GM19328 (cell line): ENCODE results near the gene MAX.

Experiments used
- ATAC-seq: cut with Tn5 transposase; IDR thresholded peaks from one replicate; pipeline ENCODE4 v1.9.1; 2021; ENCODE audit warnings: mild to moderate bottlenecking, moderate library complexity; ENCODE audit not compliant: unreplicated experiment

MAX gene

DNA sequence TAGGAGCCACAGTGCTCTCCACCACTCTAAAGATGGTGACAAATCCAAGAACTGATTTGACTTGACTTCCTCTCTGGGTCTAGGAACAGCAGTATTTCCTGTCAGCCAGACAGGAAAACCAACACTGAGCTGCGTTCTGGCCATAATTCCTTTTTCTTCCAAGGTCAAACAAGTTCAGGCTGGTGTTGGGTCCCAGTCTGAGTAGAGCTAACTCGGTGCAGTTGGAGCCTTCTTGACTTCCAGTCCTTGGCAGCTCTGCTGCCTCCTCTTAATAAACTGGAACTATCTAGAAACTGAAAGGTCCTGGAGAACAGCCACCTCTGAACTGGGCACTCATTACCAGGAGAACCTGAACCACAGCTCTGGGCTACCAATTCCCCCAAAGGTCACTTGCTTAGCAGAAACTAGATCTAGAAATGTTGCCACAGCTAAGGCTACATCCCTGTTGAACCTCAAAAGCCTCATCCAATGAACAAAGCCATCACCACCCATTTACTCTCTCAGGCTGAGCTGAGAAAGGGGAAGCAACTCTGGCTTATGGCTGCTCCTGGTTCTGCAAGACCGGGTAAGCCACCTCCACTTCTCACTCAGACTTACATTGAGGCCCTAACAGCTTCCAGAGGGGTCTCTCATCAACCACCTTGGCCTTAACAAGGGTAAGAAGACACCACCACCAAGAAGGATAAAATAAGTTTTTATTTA is 27.7 kb downstream of the MAX start:
- no peak for ATAC-seq

DNA sequence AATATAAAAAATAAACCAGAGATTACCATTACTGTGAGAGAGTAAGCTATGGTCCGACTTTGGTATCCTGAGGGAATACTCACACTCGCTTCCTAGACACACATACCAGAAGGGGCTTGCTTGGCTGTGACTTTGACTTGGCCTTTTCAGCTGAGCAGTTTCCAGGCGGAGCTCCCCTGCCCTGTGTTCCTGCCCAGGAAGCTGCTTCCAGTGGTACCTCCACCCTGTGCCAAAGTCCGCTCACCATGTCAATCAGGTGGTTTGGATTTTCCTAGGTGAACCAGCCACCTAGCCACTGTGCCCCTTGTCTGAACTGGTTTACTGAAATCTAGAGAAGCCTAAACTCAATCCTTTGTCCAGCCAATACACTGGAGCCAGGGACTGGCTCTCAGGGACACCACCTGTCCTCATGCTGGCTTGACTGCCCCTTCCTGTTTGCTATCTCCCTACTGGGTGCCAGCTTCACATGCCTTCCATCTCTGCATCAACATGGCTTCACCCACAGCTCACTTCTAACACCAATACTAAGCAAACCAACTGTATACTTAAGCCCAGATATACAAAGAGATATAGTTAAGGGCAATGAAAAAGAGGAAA is 28.6 kb downstream of the MAX start:
- ATAC-seq: no peak

DNA sequence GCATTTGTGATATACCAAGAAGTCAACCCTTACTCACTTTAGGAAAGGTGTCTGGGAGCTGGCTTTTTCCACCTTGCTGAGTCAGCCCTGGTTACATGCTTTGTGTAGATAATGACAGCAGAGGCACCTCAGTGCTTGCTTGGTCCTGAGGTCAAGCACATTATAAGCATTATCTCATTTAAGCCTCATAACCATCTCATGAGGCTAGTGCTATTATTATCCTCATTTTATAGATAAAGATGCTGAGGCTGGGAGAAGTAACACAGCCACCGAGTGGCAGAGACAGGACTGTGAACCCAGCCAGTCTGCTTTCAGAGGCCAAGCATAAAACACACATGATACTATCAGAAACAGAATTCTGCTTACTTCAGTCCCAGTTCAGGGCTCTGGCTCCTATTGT is 29.4 kb downstream of the MAX start:
- ATAC-seq: no peak

DNA sequence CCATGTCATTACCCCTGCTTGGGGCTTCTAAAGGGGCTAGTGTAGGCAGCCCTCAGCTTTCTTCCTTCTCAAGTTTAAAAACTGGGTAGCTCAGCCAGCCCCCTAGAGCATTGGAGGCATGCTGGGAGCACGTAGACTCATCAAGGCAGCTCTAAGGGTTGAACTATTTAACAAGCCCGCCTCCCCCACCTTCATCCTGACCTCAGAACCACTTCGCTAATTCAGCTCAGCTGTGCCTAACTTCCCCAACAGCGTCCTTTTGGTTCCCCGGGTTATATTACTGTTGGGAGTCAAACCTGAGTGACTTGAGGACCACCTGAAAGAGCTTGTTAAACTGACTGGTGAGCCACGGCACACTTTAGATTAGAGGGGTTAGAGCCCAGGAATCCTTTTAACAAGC is 30.1 kb downstream of the MAX start:
- ATAC-seq: no peak

- ATAC-seq: no peak
These were observed 30.8 kb downstream of the MAX start for GRCh38 chr14:65071544-65071943.

DNA sequence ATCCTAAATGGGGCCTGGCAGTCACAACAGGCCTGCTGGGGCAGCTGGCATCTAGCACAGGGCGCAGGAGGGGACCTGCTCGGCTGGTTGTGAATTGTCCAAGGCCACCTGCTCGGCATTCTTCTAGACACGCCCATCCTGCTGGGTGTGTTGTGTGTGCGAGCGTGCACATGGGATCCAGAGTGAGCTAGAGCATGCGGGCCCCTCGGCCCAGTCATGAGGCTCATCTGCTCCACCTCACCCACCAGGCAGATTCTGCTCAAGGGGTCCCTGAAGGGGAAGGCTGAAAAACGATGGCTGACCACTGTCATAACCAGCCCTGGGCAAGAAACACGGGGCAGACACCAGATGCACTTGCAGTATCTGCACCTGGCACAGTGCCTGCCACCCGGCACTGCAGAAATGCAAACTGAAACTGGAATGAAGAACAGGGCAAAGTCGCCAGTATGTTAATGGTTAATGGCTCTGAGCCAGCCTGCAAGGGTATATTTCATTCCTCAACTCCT is 31.8 kb downstream of the MAX start:
- no peak for ATAC-seq

- no peak for ATAC-seq
These were observed 32.4 kb downstream of the MAX start for GRCh38 chr14:65069874-65070413.

GRCh38 chr14:65065719-65066118 is 36.6 kb downstream of the MAX start:
- ATAC-seq: no peak

GRCh38 chr14:65062096-65063075 is 39.9 kb downstream of the MAX start:
- no peak for ATAC-seq

GRCh38 chr14:65057695-65058094 is 44.6 kb downstream of the MAX start:
- ATAC-seq: no peak

- ATAC-seq: no peak
These were observed 47.7 kb downstream of the MAX start for GRCh38 chr14:65054471-65055085.

DNA sequence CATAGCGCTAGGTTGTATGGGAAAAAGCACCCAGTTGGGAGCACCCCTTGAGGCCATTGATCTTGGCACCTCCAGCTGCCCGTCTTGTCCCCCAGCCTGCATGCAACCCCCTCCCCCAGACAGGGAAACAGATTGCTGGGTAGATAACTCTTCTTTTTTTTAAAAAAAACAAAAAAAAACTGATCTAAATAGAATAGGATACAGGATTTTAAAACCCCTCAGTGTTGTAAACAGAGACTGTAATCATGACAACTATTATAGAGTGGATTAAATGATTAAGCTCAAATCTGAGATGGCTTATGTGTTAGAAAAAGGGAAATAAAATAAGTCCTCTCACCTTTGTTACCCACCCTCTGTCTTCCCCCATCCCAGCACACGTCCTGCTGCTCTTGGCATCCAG is 48.9 kb downstream of the MAX start:
- no peak for ATAC-seq

GRCh38 chr14:65052832-65053231 is 49.5 kb downstream of the MAX start:
- ATAC-seq: no peak

DNA sequence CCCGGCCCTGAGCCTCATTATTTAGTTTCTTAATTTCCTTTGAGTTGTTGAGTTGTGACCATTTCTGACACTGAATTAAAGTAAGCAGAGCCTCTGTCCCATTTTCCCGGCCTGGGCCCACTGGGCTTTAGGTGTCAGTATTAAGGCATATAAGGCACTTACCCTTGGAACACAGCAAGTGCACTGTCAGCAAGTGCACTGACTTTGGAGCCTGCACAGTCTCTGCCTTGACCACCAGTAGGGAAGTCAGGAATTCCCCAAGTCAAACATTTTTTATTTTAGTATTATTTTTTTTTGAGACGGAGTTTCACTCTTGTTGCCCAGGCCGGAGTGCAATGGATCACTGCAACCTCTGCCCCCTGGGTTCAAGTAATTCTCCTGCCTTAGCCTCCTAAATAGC is 56.6 kb downstream of the MAX start:
- no peak for ATAC-seq

DNA sequence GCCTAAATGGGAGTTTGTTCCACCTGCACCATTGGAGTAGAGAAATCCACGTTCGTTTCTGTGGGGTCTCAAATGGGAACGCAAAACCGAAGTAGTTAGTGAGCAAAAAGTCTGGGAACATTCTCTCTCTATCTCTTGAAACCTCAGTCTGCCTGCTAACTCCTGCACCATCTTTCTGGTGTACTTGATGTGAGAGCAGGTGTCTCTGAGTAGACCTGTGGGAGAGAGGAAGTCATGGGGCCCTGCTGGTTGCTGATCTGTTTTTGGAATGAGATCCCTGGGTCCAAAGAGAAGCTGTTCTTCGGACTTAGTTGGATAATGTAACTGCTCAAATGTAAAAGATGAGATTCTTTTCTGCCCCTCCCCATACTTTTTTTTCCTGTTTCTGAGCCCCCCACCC is 57.3 kb downstream of the MAX start:
- no peak for ATAC-seq

- ATAC-seq: no peak
These were observed 57.7 kb downstream of the MAX start for GRCh38 chr14:65044596-65044959.

DNA sequence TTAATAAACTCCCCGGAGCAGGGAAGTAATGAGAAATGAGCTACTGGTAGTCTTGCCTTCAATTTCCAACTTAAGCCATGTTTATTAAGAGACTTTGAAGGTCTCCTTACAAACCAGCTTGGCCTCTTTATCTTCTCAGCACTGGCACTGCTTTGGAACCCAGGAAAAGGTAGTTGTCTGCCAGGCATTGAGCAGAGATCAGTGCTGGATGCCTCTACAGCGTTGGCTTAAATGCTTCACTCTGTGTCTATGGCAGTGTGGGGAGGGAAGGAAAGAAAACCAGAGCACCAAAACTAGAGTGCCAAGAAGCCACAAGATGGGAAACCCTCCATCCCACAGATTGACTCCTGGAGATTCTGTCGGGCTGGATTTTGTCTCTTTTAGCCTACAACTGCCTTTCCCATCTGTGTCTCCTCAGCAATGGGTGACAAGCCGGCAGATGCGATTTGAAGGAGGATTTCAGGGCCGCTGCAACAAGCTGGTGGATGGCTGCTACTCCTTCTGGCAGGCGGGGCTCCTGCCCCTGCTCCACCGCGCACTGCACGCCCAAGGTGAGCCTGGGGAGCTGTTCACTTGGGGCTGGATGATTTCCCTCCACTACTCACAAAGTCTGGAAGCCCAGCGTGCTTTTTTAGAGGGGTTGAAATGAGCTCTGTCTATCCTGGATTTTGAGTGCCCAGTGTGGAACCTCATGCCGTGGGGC is 58.3 kb downstream of the MAX start:
- no peak for ATAC-seq

GRCh38 chr14:65042731-65043372 is 59.5 kb downstream of the MAX start:
- peak; percentile 80 for ATAC-seq

DNA sequence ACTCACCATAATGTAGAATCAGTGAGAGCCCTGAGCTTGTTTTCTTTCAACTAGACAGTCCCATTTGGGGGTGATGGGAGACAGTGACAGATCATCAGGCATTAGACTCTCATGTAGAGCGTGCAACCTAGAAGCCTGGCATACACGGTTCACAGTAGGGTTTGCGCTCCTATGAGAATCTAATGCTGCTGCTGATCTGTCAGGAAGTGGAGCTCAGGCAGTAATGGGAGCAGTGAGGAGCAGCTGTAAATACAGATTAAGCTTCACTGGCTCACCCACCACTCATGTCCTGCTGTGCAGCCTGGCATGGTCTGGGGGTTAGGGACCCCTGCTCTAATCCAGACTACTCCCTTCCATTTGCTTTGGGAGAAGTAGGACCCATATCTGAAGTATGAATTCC is 60.0 kb downstream of the MAX start:
- ATAC-seq: no peak

- no peak for ATAC-seq
These were observed 60.8 kb downstream of the MAX start for GRCh38 chr14:65041434-65041915.
